Measurements from ENCODE around the gene CDH12. TPM values are rescaled to one million over a fixed set of nuclear protein-coding genes. Genes with fewer than 3 reads are reported as not detected.

CDH12 gene
- total RNA-seq, 3 donors from 2014 or later = 0.33 to 2.6 (median 1.1) TPM

GRCh38 chr5:21711866-21712758 is 1141.0 kb downstream of the CDH12 start:
- no peak overlapping the region for H3K4me3 ChIP-seq

GRCh38 chr5:21709770-21710169 is 1143.4 kb downstream of the CDH12 start:
- H3K27ac ChIP-seq = no peak overlapping the region
- H3K36me3 ChIP-seq = no peaks in the 10 kb centered on the region
- no peak for DNase-seq (ENCODE audit: low spot score in 2 of 2)
- no peaks in the 10 kb centered on the region for H3K9me3 ChIP-seq
- H3K4me3 ChIP-seq = no peak overlapping the region
- no peaks in the 10 kb centered on the region for H3K4me1 ChIP-seq
- intact Hi-C loops (cut with DNase I; ENCODE audit: low total_unique reads) = loop anchor here (10.0 kb wide), 1 partner anchor 1605 kb away; no protein-coding TSS in a partner anchor
- no peaks in the 10 kb centered on the region for H3K27me3 ChIP-seq
- TF ChIP-seq POLR2AphosphoS5 (IDR thresholded peaks at IDR 0.05) = no peak
- no peak for TF ChIP-seq POLR2A (IDR thresholded peaks at IDR 0.05)
- no peak for TF ChIP-seq CTCF (IDR thresholded peaks at IDR 0.05)

More at GRCh38 chr5:21711866-21712758, 1141.0 kb downstream of the CDH12 start:
- no peaks in the 10 kb centered on the region for H3K36me3 ChIP-seq
- TF ChIP-seq POLR2A (IDR thresholded peaks at IDR 0.05) (no peak), CTCF (IDR thresholded peaks at IDR 0.05) (no peak), POLR2AphosphoS5 (IDR thresholded peaks at IDR 0.05) (no peak)
- intact Hi-C loops (cut with DNase I; ENCODE audit: low total_unique reads) = no loop called here
- no peak overlapping the region for H3K27ac ChIP-seq
- no peaks in the 10 kb centered on the region for H3K9me3 ChIP-seq
- no peak for DNase-seq (ENCODE audit: low spot score in 2 of 2)
- H3K27me3 ChIP-seq = no peaks in the 10 kb centered on the region
- H3K4me1 ChIP-seq = no peaks in the 10 kb centered on the region

- no peak overlapping the region for H3K27ac ChIP-seq
- H3K9me3 ChIP-seq = no peaks in the 10 kb centered on the region
- DNase-seq (ENCODE audit: low spot score in 2 of 2) = no peak
- TF ChIP-seq POLR2AphosphoS5 (IDR thresholded peaks at IDR 0.05) (no peak), CTCF (IDR thresholded peaks at IDR 0.05) (no peak), POLR2A (IDR thresholded peaks at IDR 0.05) (no peak)
- intact Hi-C loops (cut with DNase I; ENCODE audit: low total_unique reads) = loop anchor here (5.0 to 10.0 kb wide), 2 partner anchors 37 to 1600 kb away; no protein-coding TSS in a partner anchor
- no peaks in the 10 kb centered on the region for H3K27me3 ChIP-seq
- no peak overlapping the region for H3K4me3 ChIP-seq
- H3K36me3 ChIP-seq = no peaks in the 10 kb centered on the region
- no peaks in the 10 kb centered on the region for H3K4me1 ChIP-seq
These were observed 1148.0 kb downstream of the CDH12 start for GRCh38 chr5:21704974-21705668.

GRCh38 chr5:21701317-21701716 is 1151.8 kb downstream of the CDH12 start:
- Histone ChIP-seq H3K27ac (no peak overlapping the region), H3K27me3 (no peaks in the 10 kb centered on the region), H3K9me3 (peaks cover 0 to 3% of the 10 kb centered on the region in 2 donors), H3K4me1 (no peaks in the 10 kb centered on the region), H3K36me3 (no peaks in the 10 kb centered on the region), H3K4me3 (no peak overlapping the region)
- intact Hi-C loops (cut with DNase I; ENCODE audit: low total_unique reads) = loop anchor here (5.0 to 10.0 kb wide), 2 partner anchors 41 to 1597 kb away; no protein-coding TSS in a partner anchor
- TF ChIP-seq POLR2A (IDR thresholded peaks at IDR 0.05) = no peak
- TF ChIP-seq POLR2AphosphoS5 (IDR thresholded peaks at IDR 0.05) = no peak
- TF ChIP-seq CTCF (IDR thresholded peaks at IDR 0.05) = no peak
- DNase-seq (ENCODE audit: low spot score in 2 of 2) = no peak
